HepG2 (cell line): Measurements from ENCODE around the gene DTYMK. TPM values are rescaled to one million over a fixed set of nuclear protein-coding genes. Genes with fewer than 3 reads are reported as not detected.

Experiments used
- CHD4 ChIP-seq: fragments of 200-600 bp; sonication (generic); IDR thresholded peaks from 2 replicates; pipeline ENCODE4 v1.7.0; 2017; ENCODE audit warnings: mild to moderate bottlenecking, low read length, borderline replicate concordance
- FOXA1 ChIP-seq, 2 experiments: fragments of 450-650 bp in 1 of 2; sonication (generic) in 1 of 2; formaldehyde crosslinking in 1 of 2; IDR thresholded peaks; 2 replicates each; pipeline versions ENCODE4 v1.4.0 to v1.6.1; 2016 to 2020; ENCODE audit warnings: missing genetic modification reagents in 1 of 2
- GABPB1 ChIP-seq: IDR thresholded peaks from 2 replicates; pipeline ENCODE4 v1.6.1; 2016; ENCODE audit warnings: mild to moderate bottlenecking, missing genetic modification reagents, moderate library complexity, missing compliant biosample characterization
- HNF4A ChIP-seq: sonication (generic); formaldehyde crosslinking; IDR thresholded peaks from 2 replicates; pipeline ENCODE4 v1.4.0; 2020; ENCODE audit warnings: missing genetic modification reagents
- KLF6 ChIP-seq: IDR thresholded peaks from 2 replicates; pipeline ENCODE4 v1.8.0; 2016; ENCODE audit warnings: missing biosample characterization, missing genetic modification reagents
- NCOA5 ChIP-seq: sonication (generic); formaldehyde crosslinking; IDR thresholded peaks from 2 replicates; pipeline ENCODE4 v1.4.0; 2020; ENCODE audit warnings: missing genetic modification reagents
- NFYB ChIP-seq: sonication (generic); formaldehyde crosslinking; IDR thresholded peaks from 2 replicates; pipeline ENCODE4 v1.4.0; 2020; ENCODE audit warnings: missing genetic modification reagents
- PCBP1 ChIP-seq: fragments of 200-400 bp; formaldehyde crosslinking; IDR thresholded peaks from 2 replicates; pipeline ENCODE4 v1.6.1; 2017; ENCODE audit warnings: mild to moderate bottlenecking, low read depth, low read length, borderline replicate concordance
- RARA ChIP-seq: IDR thresholded peaks from 2 replicates; pipeline ENCODE4 v1.6.1; 2016; ENCODE audit warnings: missing genetic modification reagents, missing compliant biosample characterization
- SALL1 ChIP-seq: sonication (generic); formaldehyde crosslinking; IDR thresholded peaks from 2 replicates; pipeline ENCODE4 v1.8.0; 2022; ENCODE audit warnings: mild to moderate bottlenecking, missing genetic modification reagents
- YEATS4 ChIP-seq: sonication (generic); formaldehyde crosslinking; IDR thresholded peaks from 2 replicates; pipeline ENCODE4 v1.4.0; 2020; ENCODE audit warnings: missing genetic modification reagents, borderline replicate concordance
- ZMYM2 ChIP-seq: sonication (generic); formaldehyde crosslinking; IDR thresholded peaks from 2 replicates; pipeline ENCODE4 v1.8.0; 2022; ENCODE audit warnings: mild to moderate bottlenecking, missing genetic modification reagents
- ZNF558 ChIP-seq: sonication (generic); formaldehyde crosslinking; IDR thresholded peaks from 2 replicates; pipeline ENCODE4 v1.9.0; 2022; ENCODE audit warnings: mild to moderate bottlenecking, missing genetic modification reagents, borderline replicate concordance
- ZNF563 ChIP-seq: sonication (generic); formaldehyde crosslinking; IDR thresholded peaks from 2 replicates; pipeline ENCODE4 v1.8.0; 2022; ENCODE audit warnings: mild to moderate bottlenecking, moderate library complexity, missing genetic modification reagents
- ZNF816 ChIP-seq: sonication (generic); formaldehyde crosslinking; IDR thresholded peaks from 2 replicates; pipeline ENCODE4 v1.8.0; 2022; ENCODE audit warnings: missing genetic modification reagents, mild to moderate bottlenecking, borderline replicate concordance
- ZNF883 ChIP-seq: sonication (generic); formaldehyde crosslinking; IDR thresholded peaks from 2 replicates; pipeline ENCODE4 v1.5.1; 2020; ENCODE audit warnings: mild to moderate bottlenecking, missing genetic modification reagents; ENCODE audit errors: not compliant biosample characterization
- polyA plus RNA-seq, 8 experiments: library from polyadenylated mRNA; depleted of rRNA in 3 of 8; stranded (reverse) in 7 of 8; unstranded in 1 of 8; fragments of >200 nt; fragmentation: Illumina TruSeq in 4 of 8; extraction: Trizol in 4 of 8; gene quantifications; 2 replicates each; pipeline versions ENCODE4 v1.2.1 to v1.2.3, GENCODE V29; 2011 to 2016; ENCODE audit warnings: low read depth in 4 of 8, missing spikeins in 1 of 8, mixed read lengths in 1 of 8; ENCODE audit not compliant: insufficient read depth in 1 of 8
- total RNA-seq, 5 experiments: library from RNA; depleted of rRNA; stranded (reverse); fragments of >200 nt; fragmentation: Illumina TruSeq; extraction: Trizol; gene quantifications; 2 replicates each; pipeline ENCODE4 v1.2.3, GENCODE V29; 2016; ENCODE audit warnings: low read depth in 1 of 5
- TF ChIP-seq, protein P1 (sequence below): sonication (generic); formaldehyde crosslinking; IDR thresholded peaks from 2 replicates; pipeline ENCODE4 v1.4.0; 2020; ENCODE audit warnings: missing genetic modification reagents
- TF ChIP-seq, protein P2 (sequence below): IDR thresholded peaks from 2 replicates; pipeline ENCODE4 v1.4.0; 2020; ENCODE audit warnings: mild to moderate bottlenecking, missing genetic modification reagents
- TF ChIP-seq, protein P3 (sequence below): sonication (generic); formaldehyde crosslinking; IDR thresholded peaks from 2 replicates; pipeline ENCODE4 v1.5.1; 2020; ENCODE audit warnings: mild to moderate bottlenecking, missing genetic modification reagents, borderline replicate concordance
- TF ChIP-seq, protein P4 (sequence below): sonication (generic); formaldehyde crosslinking; IDR thresholded peaks from 2 replicates; pipeline ENCODE4 v1.4.0; 2020; ENCODE audit warnings: missing genetic modification reagents

The DTYMK gene
- total and polyA plus RNA-seq, 2 of the 13 experiments (the other 11 are each of a cell fraction or from before 2014, with no cell fraction given), result 57.5 to 134 TPM

DNA sequence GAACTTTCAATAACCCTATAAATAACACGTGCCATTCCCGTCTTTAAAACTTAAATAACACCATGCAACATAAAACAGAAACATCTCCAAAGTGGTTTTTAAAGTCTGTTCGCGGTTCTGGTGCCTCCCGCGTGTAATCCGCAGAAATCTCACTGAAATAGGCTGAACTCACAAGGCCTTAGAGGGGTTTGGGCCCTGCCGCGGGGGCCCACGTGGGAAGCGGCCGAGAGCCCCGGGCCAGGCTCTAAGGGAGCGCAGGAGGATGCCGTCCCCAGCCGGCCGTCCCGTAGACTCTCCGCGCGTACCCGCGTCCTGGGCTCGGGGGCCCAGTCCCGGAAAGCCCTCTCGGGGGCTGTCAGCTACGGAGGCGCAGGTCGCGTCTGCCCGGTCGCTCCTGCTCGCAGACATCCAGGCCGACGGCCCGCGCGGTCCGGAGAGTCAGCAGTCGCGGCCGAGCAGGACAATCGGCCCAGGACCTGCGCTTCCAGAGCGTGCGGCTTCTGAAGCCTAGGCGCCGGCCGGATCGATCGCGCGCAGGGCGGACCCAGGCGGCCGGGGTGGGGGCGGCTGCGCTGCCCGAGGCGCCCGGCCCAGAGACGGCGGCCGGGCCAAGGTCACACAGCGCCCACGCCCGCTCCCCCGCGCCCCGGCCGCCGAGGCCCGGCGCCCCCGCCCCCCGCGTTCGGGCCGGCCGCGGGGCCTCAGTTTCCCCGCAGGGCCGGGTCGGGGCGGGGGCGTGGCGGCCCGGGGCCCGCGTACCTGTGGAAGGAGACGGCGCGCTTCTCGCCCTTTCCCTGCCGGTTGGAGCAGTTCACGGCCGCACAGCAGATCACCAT lies 50.2 kb downstream of the DTYMK start (continued):
- TF ChIP-seq, protein P1, sequence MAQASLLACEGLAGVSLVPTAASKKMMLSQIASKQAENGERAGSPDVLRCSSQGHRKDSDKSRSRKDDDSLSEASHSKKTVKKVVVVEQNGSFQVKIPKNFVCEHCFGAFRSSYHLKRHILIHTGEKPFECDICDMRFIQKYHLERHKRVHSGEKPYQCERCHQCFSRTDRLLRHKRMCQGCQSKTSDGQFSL (CRISPR knock-in tag), result 0 out of 2 replicates have a peak, but pooled peaks have one; percentile 26
- TF ChIP-seq HNF4A (CRISPR knock-in tag) (no peak; the same call in 1 of the 2 replicates), NFYB (CRISPR knock-in tag) (peak; percentile 25; the same call in 1 of the 2 replicates), KLF6 (peak; percentile 28; the same call in 1 of the 2 replicates), PCBP1 (no peak), CHD4 (no peak), ZNF883 (CRISPR knock-in tag) (no peak), NCOA5 (no peak), GABPB1 (CRISPR knock-in tag) (peak; percentile 71), RARA (0 out of 2 replicates have a peak, but pooled peaks have one; percentile 18), YEATS4 (CRISPR knock-in tag) (peak; percentile 70), ZNF563 (CRISPR knock-in tag) (no peak; the same call in 1 of the 2 replicates), ZMYM2 (0 out of 2 replicates have a peak, but pooled peaks have one; percentile 31), SALL1 (CRISPR knock-in tag) (peak; percentile 76), ZNF558 (CRISPR knock-in tag) (peak; percentile 93; the same call in 1 of the 2 replicates), ZNF816 (CRISPR knock-in tag) (no peak), FOXA1 (IDR thresholded peaks at IDR 0.05) (no peak), FOXA1 (CRISPR knock-in tag; IDR thresholded peaks at IDR 0.05) (0 out of 2 replicates have a peak, but pooled peaks have one; percentile 4)
- TF ChIP-seq, protein P2, sequence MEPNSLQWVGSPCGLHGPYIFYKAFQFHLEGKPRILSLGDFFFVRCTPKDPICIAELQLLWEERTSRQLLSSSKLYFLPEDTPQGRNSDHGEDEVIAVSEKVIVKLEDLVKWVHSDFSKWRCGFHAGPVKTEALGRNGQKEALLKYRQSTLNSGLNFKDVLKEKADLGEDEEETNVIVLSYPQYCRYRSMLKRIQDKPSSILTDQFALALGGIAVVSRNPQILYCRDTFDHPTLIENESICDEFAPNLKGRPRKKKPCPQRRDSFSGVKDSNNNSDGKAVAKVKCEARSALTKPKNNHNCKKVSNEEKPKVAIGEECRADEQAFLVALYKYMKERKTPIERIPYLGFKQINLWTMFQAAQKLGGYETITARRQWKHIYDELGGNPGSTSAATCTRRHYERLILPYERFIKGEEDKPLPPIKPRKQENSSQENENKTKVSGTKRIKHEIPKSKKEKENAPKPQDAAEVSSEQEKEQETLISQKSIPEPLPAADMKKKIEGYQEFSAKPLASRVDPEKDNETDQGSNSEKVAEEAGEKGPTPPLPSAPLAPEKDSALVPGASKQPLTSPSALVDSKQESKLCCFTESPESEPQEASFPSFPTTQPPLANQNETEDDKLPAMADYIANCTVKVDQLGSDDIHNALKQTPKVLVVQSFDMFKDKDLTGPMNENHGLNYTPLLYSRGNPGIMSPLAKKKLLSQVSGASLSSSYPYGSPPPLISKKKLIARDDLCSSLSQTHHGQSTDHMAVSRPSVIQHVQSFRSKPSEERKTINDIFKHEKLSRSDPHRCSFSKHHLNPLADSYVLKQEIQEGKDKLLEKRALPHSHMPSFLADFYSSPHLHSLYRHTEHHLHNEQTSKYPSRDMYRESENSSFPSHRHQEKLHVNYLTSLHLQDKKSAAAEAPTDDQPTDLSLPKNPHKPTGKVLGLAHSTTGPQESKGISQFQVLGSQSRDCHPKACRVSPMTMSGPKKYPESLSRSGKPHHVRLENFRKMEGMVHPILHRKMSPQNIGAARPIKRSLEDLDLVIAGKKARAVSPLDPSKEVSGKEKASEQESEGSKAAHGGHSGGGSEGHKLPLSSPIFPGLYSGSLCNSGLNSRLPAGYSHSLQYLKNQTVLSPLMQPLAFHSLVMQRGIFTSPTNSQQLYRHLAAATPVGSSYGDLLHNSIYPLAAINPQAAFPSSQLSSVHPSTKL (CRISPR knock-in tag), result no peak; the same call in 1 of the 2 replicates
- TF ChIP-seq, protein P3, sequence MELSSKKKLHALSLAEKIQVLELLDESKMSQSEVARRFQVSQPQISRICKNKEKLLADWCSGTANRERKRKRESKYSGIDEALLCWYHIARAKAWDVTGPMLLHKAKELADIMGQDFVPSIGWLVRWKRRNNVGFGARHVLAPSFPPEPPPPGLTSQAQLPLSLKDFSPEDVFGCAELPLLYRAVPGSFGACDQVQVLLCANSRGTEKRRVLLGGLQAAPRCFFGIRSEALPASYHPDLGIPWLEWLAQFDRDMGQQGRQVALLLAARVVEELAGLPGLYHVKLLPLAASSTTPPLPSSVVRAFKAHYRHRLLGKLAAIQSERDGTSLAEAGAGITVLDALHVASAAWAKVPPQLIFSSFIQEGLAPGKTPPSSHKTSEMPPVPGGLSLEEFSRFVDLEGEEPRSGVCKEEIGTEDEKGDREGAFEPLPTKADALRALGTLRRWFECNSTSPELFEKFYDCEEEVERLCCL, result 0 out of 2 replicates have a peak, but pooled peaks have one; percentile 57
- TF ChIP-seq, protein P4, sequence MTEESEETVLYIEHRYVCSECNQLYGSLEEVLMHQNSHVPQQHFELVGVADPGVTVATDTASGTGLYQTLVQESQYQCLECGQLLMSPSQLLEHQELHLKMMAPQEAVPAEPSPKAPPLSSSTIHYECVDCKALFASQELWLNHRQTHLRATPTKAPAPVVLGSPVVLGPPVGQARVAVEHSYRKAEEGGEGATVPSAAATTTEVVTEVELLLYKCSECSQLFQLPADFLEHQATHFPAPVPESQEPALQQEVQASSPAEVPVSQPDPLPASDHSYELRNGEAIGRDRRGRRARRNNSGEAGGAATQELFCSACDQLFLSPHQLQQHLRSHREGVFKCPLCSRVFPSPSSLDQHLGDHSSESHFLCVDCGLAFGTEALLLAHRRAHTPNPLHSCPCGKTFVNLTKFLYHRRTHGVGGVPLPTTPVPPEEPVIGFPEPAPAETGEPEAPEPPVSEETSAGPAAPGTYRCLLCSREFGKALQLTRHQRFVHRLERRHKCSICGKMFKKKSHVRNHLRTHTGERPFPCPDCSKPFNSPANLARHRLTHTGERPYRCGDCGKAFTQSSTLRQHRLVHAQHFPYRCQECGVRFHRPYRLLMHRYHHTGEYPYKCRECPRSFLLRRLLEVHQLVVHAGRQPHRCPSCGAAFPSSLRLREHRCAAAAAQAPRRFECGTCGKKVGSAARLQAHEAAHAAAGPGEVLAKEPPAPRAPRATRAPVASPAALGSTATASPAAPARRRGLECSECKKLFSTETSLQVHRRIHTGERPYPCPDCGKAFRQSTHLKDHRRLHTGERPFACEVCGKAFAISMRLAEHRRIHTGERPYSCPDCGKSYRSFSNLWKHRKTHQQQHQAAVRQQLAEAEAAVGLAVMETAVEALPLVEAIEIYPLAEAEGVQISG (CRISPR knock-in tag), result peak; percentile 50; the same call in 1 of the 2 replicates
